Measurements from ENCODE around the gene AFAP1L1. TPM values are rescaled to one million over a fixed set of nuclear protein-coding genes. Genes with fewer than 3 reads are reported as not detected.
A peak's percentile ranks its signal among the peaks of the same experiment; 100 is the strongest.

The AFAP1L1 gene
- total and polyA plus RNA-seq, 2 of the 13 experiments (the other 11 are each of a cell fraction or from before 2014, with no cell fraction given) = 0.38 to 1.0 TPM

GRCh38 chr5:149320791-149321330 lies 49.2 kb downstream of the AFAP1L1 start (continued):
- TF ChIP-seq CBX2 (IDR thresholded peaks at IDR 0.05; ENCODE audit: low read depth, low read length) (no peak), CBX2 (CRISPR knock-in tag; IDR thresholded peaks at IDR 0.05; ENCODE audit: low read depth) (no peak), FOXO1 (CRISPR knock-in tag; IDR thresholded peaks at IDR 0.05) (0 out of 2 replicates have a peak, but pooled peaks have one; percentile 1), BORCS8-MEF2B (CRISPR knock-in tag; IDR thresholded peaks at IDR 0.05) (0 out of 2 replicates have a peak, but pooled peaks have one; percentile 17), ZNF451 (CRISPR knock-in tag; IDR thresholded peaks at IDR 0.05) (0 out of 2 replicates have a peak, but pooled peaks have one; percentile 51), BRD4 (CRISPR knock-in tag; IDR thresholded peaks at IDR 0.05) (0 out of 2 replicates have a peak, but pooled peaks have one; percentile 39), ELF1 (CRISPR knock-in tag; IDR thresholded peaks at IDR 0.05) (0 out of 2 replicates have a peak, but pooled peaks have one; percentile 23), RORA (CRISPR knock-in tag; IDR thresholded peaks at IDR 0.05) (no peak), ZNF460 (CRISPR knock-in tag; IDR thresholded peaks at IDR 0.05; ENCODE audit: borderline replicate concordance) (no peak), KLF12 (CRISPR knock-in tag; IDR thresholded peaks at IDR 0.05; ENCODE audit: borderline replicate concordance) (no peak), RAD51 (IDR thresholded peaks at IDR 0.05; ENCODE audit: borderline replicate concordance) (peak; percentile 49; the same call in 1 of the 2 replicates), ARID2 (CRISPR knock-in tag; IDR thresholded peaks at IDR 0.05; ENCODE audit: borderline replicate concordance) (no peak), PITX1 (CRISPR knock-in tag; IDR thresholded peaks at IDR 0.05) (peak; percentile 55; the same call in 1 of the 2 replicates), YEATS2 (CRISPR knock-in tag; IDR thresholded peaks at IDR 0.05; ENCODE audit: borderline replicate concordance) (peak; percentile 28; the same call in 1 of the 2 replicates), MYC (CRISPR knock-in tag; IDR thresholded peaks at IDR 0.05; ENCODE audit: borderline replicate concordance) (peak; percentile 49; the same call in 1 of the 2 replicates), BCL3 (CRISPR knock-in tag; IDR thresholded peaks at IDR 0.05) (0 out of 2 replicates have a peak, but pooled peaks have one; percentile 8), ZNF468 (CRISPR knock-in tag; IDR thresholded peaks at IDR 0.05) (no peak), GPN1 (CRISPR knock-in tag; IDR thresholded peaks at IDR 0.05; ENCODE audit: borderline replicate concordance) (no peak), FOXK2 (IDR thresholded peaks at IDR 0.05) (peak; percentile 32; the same call in 1 of the 2 replicates), DNMT3B (CRISPR knock-in tag; conservative IDR thresholded peaks at IDR 0.05) (0 out of 2 replicates have a peak, but pooled peaks have one; percentile 60), ZNF367 (CRISPR knock-in tag; IDR thresholded peaks at IDR 0.05; ENCODE audit: borderline replicate concordance) (no peak), NR1H2 (CRISPR knock-in tag; IDR thresholded peaks at IDR 0.05; ENCODE audit: borderline replicate concordance, low read depth) (no peak), ZNF235 (CRISPR knock-in tag; IDR thresholded peaks at IDR 0.05; ENCODE audit: borderline replicate concordance) (no peak), RXRA (CRISPR knock-in tag; IDR thresholded peaks at IDR 0.05) (0 out of 2 replicates have a peak, but pooled peaks have one; percentile 55), RBFOX2 (IDR thresholded peaks at IDR 0.05; ENCODE audit: low read depth, low read length) (peak; percentile 55), NCOA2 (CRISPR knock-in tag; IDR thresholded peaks at IDR 0.05) (peak; percentile 48; the same call in 1 of the 2 replicates), ZNF709 (CRISPR knock-in tag; IDR thresholded peaks at IDR 0.05) (no peak), ZMAT5 (CRISPR knock-in tag; IDR thresholded peaks at IDR 0.05; ENCODE audit: borderline replicate concordance, low read depth) (no peak), ZNF703 (CRISPR knock-in tag; IDR thresholded peaks at IDR 0.05; ENCODE audit: borderline replicate concordance) (no peak), HOXA3 (CRISPR knock-in tag; IDR thresholded peaks at IDR 0.05) (peak; percentile 70)
- TF ChIP-seq, protein P1, sequence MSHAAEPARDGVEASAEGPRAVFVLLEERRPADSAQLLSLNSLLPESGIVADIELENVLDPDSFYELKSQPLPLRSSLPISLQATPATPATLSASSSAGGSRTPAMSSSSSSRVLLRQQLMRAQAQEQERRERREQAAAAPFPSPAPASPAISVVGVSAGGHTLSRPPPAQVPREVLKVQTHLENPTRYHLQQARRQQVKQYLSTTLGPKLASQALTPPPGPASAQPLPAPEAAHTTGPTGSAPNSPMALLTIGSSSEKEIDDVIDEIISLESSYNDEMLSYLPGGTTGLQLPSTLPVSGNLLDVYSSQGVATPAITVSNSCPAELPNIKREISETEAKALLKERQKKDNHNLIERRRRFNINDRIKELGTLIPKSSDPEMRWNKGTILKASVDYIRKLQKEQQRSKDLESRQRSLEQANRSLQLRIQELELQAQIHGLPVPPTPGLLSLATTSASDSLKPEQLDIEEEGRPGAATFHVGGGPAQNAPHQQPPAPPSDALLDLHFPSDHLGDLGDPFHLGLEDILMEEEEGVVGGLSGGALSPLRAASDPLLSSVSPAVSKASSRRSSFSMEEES (CRISPR knock-in tag; IDR thresholded peaks at IDR 0.05) = peak; percentile 97

Data from HepG2 (cell line).